ENCODE results near the gene PHF2.
"Not testable (repeated sequence)": the region's sequence is repeated elsewhere in the genome, so short reads cannot be mapped to it uniquely, and the experiment has no call there.

GRCh38 chr9:93666439-93666784 lies 90.0 kb downstream of the PHF2 start:
- TF ChIP-seq ZNF384 (IDR thresholded peaks at IDR 0.05); FOXK2 (IDR thresholded peaks at IDR 0.05); LEF1 (IDR thresholded peaks at IDR 0.05; ENCODE audit: borderline replicate concordance); CTBP1 (IDR thresholded peaks at IDR 0.05; ENCODE audit: borderline replicate concordance); ARNT (IDR thresholded peaks at IDR 0.05); BHLHE40 (IDR thresholded peaks at IDR 0.05; ENCODE audit: borderline replicate concordance); ELF4 (IDR thresholded peaks at IDR 0.05); SP1 (IDR thresholded peaks at IDR 0.05); FOXA1 (IDR thresholded peaks at IDR 0.05); SUZ12 (IDR thresholded peaks at IDR 0.05); TARDBP (IDR thresholded peaks at IDR 0.05): not testable (repeated sequence)

Data from HEK293T (cell line).